Forelimb muscle (tissue), 1 donor: ENCODE data around the gene ADH1C. TPM values are rescaled to one million over a fixed set of nuclear protein-coding genes. Genes with fewer than 3 reads are reported as not detected.
"Not testable (repeated sequence)": the region's sequence is repeated elsewhere in the genome, so short reads cannot be mapped to it uniquely, and the experiment has no call there.

Experiments
- DNase-seq: peaks from one replicate; pipeline ENCODE4 v3.0.0-alpha.2; 2013; ENCODE audit warnings: low read depth
- polyA plus RNA-seq: library from polyadenylated mRNA; unstranded; fragments of 120-200 nt; gene quantifications from one replicate; pipeline ENCODE4 v1.2.1, GENCODE V29; 2013; ENCODE audit not compliant: insufficient read length

ADH1C gene
- polyA plus RNA-seq, result 5.9 TPM

DNA sequence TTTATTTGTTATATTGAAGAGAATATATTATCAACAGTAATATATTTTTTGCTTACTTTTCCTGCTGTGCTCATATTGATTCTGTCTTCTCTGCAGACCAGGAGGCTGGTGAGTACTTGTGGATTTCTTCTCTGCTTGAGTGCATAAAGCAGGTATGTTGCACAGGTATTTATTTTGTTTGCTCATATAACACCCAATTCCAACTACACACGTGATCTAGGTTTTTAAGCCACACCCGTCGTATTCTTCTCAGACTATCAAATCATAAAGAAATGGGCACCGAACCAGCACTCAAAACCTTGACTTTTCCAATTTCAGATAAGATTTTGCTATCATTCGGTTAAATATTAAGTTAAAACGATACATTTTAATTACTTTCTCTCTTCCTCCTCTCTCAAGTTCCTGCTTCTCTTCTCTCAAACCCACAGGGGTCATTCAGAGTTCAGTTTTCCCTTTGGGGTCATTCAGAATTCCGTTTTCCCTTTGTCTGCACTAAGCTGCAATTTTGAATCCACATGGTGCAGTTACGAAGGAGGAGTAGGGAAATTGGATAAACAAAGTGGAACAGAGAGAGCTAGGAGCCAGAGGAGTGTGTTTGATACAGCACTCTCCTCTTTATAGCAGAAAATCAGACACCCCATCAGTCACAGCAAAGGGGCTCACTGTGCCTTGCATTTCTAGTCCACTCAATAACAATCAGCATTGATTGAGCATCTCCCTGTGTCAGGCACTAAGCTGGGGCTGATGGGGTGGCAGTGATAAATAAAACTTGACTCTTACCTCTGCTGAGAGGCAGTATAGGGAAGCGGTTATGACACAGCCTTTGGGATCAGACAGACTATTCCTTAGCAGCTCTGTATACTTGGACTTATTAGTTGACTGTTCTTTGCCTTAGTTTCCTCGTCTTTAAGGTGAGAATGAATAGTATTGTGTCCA, at the start of gene ADH1C:
TSS of gene ADH1C (minus strand) at position 145 of the 936 bp plus-strand sequence. CDS start at position 74, 71 bp downstream.
- DNase-seq, result peak; percentile 72

DNA sequence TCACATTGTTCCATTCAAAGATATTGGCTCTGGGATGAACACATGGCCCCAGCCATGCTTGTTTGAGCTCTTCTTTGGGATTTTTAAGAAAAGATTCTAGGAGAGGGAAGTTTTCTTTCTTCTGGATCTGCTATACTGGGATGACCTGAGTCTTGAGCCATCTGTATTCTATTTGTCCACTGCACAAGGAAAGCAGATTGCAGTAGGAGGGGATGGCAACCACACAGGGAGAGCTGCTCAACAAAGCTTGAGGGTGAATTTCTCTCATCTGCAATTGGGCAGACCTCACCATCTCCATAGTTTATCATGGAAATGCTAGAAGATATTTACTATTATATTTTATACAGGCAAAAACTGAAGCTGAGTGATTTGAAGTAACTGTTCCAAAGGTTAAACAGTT, 48.3 kb upstream of the ADH1C start:
- DNase-seq, result no peak

DNA sequence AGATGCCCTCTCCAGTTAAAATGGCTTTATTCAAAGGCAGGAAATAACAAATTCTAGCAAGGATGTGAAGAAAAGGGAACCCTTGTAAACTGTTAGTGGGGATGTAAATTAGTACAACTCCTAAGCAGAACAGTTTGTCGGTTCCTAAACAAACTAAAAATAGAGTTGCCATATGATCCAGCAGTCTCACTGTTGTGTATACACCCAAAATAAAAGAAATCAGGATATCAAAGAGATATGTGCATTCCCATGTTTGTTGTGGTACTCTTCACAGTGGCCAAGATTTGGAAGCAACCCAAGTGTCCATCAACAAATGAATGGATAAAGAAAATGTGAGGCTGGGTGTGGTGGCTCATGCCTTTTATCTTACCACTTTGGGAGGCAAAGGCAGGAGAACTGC, 46.5 kb upstream of the ADH1C start:
- no peak for DNase-seq

DNA sequence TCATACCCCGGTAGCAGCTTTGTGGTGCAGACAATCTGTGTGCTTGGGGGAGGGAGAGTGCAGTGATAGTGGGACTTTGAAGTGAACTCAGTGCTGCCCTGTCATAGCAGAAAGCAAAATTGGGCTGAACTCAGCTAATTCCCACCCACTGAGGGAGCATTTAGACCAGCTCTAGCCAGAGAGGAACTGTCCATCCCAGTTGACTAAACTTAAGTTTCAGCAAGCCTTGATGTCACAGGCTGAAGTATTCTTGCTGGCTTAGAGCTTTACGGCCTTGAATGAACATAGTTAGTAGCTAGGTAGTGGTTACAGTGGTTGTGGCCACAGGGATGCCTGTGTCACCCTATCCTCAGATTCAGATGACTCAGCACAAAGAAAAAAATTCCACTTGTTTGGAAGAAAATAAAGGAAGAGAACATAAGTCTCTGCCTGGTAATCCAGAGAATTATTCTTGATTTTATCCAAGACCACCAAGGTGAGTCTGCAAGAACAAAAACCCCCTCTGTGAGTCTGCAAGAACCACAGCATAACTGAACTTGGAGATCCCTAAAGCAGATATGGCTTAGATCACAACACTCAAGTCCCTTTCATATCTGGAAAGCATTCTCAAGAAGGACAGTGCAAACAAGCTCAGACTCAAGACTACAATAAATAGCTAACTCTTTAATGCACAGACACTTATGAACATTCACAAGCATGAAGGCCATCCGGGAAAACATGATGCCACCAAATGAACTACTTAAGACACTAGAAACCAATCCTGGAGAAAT, 43.2 kb upstream of the ADH1C start:
- DNase-seq, result no peak

DNA sequence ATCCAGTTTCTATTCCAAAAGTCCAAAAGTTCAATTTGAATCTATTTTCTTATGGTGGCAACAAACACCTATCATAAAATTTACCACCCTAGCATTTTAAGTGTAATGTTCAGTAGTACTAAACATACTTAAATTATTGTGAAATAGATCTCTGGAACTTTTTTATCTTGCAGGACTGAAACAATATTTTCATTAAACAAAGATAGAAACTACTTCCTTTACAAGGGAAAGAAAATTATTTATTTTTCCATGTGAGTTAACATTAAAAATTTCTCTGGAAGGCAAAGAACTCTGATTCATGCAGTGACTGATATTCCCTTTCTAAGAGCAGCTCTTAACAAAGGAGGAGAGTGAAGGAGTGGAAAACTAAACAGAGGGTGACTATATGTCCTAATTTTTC, 42.4 kb upstream of the ADH1C start:
- no peak for DNase-seq

DNA sequence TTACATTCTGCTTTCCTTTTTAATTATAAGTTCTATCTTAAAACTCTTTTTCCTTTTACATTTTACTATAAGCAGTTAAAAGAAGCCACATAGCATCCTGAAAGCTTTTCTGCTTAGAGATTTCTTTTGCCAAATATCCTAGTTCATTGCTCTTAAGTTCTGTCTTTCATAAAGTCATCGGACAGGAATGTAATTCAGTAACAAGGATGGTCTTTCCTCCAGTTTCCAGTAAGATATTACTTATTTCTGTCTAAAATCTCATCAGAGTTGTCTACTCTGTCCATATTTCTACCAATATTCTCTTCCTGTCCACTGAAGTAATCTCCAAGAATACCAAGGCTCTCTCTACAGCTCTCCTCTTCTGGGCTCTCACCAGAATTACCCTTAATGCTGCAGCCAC, 37.5 kb upstream of the ADH1C start:
- no peak for DNase-seq

DNA sequence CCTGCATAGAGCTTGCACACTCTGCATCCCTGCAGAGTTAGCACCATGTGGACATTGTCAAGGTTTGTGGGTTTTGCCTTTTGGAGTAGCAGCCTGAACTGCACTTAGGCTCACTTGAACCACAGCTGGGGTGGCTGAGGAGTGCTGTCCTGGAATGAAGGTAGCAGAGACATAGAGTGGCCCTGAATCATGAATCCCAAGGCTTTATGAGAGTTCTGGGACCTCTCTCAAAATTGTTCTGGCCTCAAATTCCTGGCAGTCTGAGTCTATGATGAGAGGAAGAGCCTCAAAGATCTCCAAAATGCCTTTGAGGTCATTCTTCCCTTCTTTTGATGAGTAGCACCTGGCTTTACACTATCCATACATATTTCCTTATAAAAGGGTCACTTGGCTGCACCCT, 37.1 kb upstream of the ADH1C start:
- DNase-seq, result no peak

DNA sequence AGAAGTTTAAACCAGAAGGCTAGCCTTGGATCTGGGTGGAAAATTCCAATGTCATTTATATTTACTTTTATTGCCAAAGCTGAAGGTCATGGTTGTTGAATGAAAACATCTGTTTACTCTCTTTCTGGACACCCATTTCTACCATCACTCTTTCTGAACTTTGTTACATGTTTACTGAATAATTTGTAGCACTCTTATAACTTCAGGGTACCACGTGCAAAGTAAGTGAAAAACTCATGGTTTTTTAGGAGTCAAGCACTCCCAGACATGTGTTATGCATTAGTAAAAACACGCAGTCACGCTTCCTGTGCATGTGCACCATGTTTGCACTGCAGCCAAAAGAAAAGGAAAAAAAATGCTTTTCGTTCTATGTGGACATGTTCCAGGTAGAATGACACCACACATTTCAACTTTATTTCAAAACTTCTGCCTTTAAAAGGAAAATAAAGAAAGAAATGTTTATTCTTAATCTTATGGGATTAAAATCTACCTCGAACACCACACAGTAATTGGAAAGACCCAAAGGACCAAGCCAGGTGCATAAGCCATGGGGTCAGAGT, 31.4 kb upstream of the ADH1C start:
- peak; percentile 93 for DNase-seq

DNA sequence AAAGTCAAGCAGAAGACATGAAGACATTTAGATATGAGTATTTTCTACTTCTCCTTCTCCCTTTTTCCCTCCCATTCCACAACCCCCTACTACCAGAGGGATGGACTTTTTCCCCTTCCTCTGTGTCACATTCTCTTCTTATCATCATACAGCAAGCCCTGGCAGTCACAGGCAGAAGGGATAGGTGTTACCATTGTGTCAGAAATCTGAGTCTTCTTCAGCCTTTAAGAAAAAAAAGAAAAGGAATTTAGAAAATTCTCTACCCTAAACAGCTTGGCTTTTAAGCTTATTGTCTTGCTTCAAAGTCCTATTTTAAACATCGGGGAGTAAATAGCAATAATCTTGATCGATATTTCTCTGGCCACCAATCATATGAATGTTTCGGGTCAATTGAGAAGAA, 30.9 kb upstream of the ADH1C start:
- DNase-seq, result no peak

DNA sequence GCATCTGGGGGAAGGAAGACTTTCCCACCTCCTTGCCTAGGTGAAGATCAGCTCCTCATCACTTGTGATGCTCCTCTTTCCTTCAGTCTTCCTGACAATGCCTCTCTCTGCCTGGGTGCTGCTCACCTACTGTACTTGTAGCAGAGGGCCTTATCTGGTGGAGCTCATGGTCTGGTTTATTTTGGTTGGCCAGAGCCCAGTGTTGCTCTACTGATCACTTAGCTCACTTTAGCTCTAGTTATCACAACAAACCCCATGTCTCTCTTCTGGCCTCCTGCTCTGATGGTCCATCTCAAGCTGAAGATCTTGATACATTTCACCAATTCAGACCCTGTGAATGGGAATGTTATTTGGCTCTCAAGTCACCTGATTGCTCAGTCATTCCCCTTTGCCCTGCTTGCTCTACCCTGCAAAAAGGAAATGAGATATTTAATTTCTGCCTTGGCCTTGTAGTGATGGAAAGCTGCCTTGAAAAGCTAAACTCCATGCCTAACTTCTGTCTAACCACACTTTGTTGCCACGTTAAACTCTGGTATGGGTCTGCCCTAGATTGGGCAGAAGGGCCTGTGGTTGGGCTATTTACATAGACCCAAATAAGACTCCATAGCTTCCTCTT, 30.3 kb upstream of the ADH1C start:
- DNase-seq, result no peak

DNA sequence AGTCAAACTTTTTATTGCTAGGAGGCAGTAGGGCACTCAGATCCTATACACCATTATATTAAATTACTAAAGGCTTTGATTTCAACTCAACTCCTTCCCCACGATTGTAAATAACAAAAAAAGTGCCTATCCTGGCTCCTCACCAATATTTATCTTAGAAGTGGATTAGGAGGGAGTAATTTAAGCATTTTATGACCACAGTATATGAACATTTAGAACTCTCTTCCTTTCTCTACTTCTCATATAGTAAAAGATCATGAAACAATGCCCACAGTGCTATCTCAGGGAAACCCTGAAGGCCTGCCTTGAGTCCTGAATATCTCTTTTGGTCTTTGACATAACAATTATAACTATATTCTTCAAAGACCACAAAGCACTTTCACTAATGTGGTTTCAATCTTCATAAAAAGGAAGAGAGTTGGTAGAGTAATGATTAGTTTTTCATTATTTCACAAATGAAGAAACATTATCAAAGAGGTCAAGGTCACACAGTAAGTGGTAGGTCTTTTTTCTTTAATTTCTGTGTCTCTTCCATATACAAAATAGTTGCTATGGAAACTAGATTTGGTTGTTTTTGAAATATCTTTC, 29.1 kb upstream of the ADH1C start:
- no peak for DNase-seq

DNA sequence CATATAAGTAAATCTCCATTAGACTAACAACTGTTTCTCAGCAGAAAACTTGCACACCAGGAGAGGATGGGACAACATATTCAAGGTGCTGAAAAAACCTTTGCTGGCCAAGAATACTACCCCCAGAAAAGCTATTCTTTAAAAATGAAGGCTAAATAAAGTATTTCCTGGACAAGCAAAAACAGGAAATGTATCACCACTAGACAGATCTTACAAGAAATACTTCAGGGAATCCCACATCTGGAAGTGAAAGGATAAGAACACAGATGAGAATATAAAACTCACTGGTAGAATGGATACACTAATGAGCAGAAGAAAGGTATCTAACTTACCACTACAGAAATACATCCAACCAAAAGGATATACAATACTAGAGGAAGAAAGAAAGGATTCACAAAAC, 27.0 kb upstream of the ADH1C start:
- DNase-seq, result no peak

DNA sequence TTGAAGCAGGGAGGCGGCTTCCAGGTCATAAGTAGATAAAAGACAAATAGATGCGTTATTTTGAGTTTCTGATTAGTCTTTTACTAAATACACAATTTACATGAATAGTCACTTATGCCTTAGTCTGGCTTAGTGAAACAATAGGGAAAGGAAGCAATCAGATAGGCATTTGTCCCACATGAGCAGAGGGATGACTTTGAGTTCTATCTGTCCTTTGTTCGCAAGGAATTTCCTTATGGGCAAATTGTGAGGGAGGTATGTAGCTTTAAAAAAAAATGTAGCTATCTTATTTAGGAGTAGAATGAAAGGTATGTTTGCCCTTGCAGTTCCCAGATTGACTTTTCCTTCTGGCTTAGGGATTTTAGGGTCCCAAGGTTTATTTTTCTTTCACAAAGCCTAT, 26.3 kb upstream of the ADH1C start:
- DNase-seq, result no peak

DNA sequence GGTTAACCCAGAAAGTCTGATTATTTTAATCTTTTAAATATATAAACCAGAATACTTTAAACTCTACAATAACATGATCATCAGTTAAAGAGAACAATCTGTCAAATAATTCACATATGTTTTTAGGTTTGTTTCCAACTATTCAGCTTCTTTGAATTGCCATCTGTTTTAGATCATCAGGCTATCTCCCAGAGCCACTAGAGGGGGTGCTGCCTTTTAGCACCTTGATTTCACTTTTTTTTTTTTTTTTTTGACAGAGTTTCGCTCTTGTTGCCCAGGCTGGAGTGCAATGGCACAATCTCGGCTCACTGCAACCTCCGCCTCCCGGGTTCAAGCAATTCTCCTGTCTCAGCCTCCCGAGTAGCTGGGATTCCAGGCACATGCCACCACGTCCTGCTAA, 24.8 kb upstream of the ADH1C start:
- DNase-seq, result not testable (repeated sequence)

DNA sequence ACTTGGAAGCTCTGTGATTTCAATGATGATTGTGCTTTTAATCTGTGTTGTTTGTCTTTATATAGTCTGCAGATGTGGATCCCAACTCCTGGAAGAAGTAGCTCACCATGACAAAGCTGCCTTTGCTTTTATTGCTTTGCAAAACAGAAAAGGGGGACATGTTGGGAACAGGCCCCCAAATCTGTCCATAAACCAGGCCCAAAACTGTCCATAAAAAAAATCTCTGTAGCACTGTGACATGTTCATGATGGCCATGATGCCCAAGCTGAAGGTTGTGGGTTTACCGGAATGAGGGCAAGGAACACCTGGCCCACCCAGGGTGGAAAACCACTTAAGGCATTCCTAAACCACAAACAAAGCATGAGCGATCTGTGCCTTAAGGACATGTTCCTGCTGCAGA, 19.9 kb upstream of the ADH1C start:
- DNase-seq, result not testable (repeated sequence)

DNA sequence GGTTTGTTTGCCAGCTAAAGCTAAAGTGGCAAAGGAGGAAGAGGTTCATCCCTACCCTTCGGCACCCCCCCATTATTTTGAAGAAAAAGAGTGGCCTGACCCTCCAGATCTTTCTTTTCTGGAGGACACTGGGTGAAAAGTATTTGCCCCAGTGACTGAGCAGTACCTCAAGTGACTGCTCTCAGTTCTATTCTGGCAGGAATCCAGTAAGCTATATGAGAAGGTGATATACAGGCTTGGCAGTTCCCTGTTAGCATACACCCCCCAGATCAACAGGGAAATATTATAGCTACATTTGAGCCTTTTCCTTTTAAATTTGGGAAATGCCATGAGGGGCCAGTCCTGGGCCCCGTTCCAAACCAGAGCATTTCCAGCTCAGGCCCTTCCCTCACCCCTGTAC, 15.3 kb upstream of the ADH1C start:
- not testable (repeated sequence) for DNase-seq

DNA sequence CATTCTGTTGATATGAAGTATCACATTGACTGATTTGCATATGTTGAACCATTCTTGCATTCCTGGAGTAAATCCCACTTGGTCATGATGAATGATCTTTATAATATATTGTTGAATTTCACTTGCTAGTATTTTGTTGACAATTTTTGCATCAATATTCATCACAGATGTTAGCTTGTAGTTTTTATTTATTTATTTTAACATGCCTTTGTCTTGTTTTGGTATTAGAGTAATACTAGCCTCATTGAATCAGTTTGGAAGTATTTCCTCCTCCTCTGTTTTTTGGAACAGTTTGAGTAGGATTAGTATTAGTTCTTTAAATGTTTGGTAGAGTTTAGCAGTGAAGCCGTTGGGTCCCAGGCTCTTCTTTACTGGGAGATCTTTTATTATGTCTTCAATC, 13.9 kb upstream of the ADH1C start:
- no peak for DNase-seq

DNA sequence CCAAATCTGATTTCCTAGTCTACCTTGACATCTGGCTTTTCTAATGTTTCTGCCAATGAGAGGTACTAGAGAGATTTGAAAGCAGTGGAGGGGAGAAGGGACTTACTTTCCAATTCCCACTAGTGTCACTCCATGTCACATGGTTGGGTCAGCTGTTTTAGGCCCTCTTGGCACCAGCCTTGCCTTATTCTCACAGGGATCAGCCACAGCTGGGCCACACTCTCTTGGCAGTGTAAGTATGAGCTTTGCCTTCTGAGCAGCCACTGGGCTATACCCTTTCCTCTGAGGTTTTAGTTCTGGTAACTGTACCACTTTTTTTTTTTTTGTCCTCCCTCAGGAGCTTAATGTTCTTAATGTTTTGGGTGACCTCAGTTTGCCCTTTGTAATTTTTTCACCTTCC, 10.2 kb upstream of the ADH1C start:
- DNase-seq, result no peak

DNA sequence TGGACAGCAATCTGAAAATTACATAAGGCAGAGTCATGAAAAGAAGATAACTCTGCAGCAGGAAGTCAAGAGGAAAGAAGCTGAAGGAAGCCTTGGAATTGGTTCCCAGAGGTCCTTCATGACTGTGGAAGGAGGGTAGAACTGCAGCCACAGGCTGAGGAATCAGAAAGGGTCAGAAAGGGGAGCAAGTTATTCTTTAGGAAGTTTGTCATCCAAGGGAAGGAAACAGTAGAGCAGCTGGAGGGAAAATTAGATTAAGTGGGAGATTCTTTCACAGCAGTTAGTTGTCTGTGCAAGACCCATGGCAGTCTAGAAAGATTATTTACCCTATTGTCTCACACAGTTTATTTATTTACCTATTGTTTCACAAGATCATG, 9.3 kb upstream of the ADH1C start:
- no peak for DNase-seq

DNA sequence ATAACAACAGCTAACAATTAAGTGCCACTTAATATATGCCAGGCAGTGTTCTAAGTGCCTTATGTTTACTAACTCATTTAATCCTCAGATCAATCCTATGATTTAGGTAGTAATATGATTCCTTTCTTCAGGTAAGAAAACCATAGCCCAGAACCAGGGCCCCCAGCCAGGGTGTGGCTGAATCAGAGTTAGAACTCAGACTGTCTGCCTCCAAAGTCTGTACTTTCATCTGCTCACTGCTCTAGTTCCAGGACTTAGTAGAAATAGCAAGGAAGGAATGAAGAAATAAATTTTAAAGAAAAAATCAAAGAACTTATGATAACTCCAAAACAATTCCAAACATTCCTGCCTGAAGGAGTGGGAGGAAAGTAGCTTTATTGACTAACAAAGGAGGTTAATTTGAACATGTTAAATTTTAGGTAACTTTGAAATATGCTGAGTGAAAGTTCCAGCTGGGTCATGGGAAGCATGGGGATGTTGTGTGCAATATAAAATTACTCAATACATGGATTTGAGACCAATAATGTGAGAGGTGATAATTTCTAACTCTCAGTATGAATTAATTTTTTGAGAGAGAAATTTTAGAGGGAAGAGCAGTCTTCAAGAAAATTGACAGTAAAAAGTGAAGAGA, 8.8 kb upstream of the ADH1C start:
- DNase-seq, result no peak

DNA sequence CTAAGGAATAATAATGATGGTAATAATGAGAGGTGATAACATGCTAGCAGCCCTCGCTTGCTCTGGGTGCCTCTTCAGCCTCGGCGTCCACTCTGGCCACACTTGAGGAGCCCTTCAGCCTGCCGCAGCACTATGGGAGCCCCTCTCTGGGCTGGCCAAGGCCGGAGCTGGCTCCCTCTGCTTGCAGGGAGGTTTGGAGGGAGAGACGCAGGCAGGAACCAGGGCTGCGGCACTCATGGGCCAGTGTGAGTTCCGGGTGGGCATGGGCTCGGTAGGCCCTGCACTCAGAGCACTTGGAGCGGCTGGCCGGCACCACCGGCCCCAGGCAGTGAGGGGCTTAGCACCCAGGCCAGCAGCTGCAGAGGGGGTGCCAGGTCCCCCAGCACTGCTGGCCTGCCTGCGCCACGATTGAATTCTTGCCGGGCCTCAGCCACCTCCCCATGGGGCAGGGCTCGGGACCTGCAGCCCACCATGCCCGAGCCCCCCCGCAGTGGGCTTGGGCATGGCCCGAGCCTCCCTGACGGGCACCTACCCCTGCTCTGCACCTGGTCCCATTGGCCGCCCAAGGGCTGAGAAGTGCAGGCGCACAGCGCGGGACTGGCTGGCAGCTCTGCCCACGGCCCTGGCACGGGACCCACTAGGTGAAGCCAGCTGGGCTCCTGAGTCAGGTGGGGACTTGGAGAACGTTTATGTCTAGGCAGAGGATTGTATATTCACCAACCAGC, 7.1 kb upstream of the ADH1C start:
- no peak for DNase-seq
